ENCODE results near the gene ESRRG.

Gene ESRRG

DNA sequence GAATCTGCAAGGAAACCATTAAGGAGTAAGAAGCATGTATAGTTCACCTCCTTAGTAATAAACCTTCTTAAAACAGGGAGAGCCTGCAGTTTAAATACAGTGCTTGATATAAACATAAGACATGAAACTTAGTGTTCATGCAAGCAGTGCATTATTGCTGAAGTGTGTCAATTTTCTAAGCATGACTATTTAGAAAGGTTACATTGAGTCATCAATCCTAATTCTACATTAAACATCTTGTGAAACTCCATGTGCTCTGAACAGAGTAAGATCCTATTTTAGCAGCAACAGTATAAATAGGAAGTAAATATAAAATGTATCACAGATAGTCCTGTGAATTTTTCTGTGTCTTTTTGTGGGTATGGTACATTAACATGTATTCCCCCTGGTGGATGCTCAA lies 135.5 kb downstream of the ESRRG start:
- no peak overlapping the region for H3K4me2 ChIP-seq
- TF ChIP-seq Cebpa-rat (IDR thresholded peaks at IDR 0.05): no peak
- no peak overlapping the region for H3K4me3 ChIP-seq
- no peaks in the 10 kb centered on the region for H3K36me3 ChIP-seq
- no peaks in the 10 kb centered on the region for H4K20me1 ChIP-seq
- H3K27me3 ChIP-seq: no peaks in the 10 kb centered on the region
- no peak overlapping the region for H3K9ac ChIP-seq
- no peaks in the 10 kb centered on the region for H3K4me1 ChIP-seq
- no peaks in the 10 kb centered on the region for H3K9me3 ChIP-seq
- H3K27ac ChIP-seq: no peak overlapping the region

DNA sequence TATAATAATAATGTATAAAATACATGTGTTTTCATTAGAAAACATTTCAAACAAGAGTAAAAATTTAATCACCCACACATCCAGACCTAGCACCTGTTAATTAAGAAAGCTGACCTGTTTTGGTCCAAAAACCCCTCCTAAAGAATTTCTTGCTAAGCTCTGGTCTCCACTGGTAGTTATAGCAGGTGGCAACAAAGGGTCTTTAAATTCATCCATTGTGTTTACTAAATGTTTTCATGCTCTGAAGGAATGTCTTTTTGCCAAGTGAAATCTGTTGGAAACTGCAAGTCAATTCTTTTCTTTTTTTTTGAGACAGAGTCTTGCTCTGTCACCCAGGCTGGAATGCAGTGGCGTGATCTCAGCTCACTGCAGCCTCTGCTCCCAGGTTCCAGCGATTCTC lies 141.1 kb downstream of the ESRRG start:
- H3K36me3 ChIP-seq: no peaks in the 10 kb centered on the region
- no peak overlapping the region for H3K27ac ChIP-seq
- no peak overlapping the region for H3K4me3 ChIP-seq
- no peaks in the 10 kb centered on the region for H3K27me3 ChIP-seq
- no peak for TF ChIP-seq Cebpa-rat (IDR thresholded peaks at IDR 0.05)
- H3K4me2 ChIP-seq: no peak overlapping the region
- no peak overlapping the region for H3K9ac ChIP-seq
- H4K20me1 ChIP-seq: no peaks in the 10 kb centered on the region
- H3K4me1 ChIP-seq: no peaks in the 10 kb centered on the region
- no peaks in the 10 kb centered on the region for H3K9me3 ChIP-seq

DNA sequence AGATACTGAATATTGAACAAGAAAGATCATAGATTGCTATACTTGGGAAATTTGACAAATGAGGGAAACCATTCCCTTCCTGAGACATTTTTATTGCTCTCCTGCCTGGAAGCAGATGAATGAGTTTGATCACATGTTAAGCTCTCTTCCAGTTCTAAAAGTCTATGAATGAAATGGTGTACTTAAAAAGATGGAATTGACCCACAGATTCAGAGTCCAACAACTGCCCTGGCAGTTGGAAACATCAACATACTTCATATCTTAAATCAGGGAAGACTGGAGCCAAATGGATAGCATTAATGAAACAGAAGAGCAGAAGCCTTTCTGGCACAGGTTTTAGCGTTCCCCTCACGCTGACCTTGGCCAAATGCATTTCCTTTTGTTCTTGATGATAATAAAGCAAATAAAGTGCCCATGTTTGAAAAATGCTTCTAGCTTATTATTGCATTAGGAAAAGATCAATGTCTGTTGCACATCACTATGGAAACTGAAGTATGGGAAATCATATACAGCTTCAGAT lies 142.6 kb downstream of the ESRRG start:
- no peaks in the 10 kb centered on the region for H3K9me3 ChIP-seq
- H3K4me3 ChIP-seq: no peak overlapping the region
- H3K9ac ChIP-seq: no peak overlapping the region
- no peaks in the 10 kb centered on the region for H3K4me1 ChIP-seq
- no peak for TF ChIP-seq Cebpa-rat (IDR thresholded peaks at IDR 0.05)
- H4K20me1 ChIP-seq: no peaks in the 10 kb centered on the region
- no peak overlapping the region for H3K4me2 ChIP-seq
- H3K36me3 ChIP-seq: no peaks in the 10 kb centered on the region
- H3K27me3 ChIP-seq: no peaks in the 10 kb centered on the region
- no peak overlapping the region for H3K27ac ChIP-seq

DNA sequence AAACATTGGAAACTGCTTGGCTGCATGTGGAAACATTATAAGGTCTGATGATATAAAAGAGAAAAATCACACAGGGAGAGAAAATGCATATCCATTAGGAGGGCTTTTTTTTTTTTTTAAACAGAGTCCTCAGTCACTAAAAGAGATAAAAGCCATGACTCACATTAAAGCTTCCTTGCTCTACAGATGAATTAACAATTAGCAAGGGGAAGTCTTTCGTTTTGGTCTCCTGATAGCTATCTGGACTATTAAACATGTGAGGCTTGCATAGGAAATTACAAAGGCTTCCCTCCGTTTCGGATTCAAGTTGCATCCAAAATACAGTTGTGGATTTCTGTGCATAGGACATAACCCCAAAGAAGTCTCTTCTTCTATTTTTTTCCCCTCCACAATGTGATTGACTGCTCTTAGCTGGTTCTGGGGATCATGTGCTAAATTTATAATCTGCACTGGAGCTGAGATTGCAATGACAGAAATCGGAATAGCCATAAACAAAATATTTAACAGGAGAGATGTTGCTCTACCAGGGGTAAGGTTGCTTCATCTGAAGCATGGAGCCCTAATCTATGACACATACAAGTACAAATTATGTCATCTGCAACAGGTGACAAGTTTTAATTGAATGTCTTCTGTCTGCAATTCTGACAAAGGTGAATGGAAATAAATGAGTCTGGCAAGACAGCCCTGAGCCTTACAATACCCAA lies 146.8 kb downstream of the ESRRG start:
- Histone ChIP-seq H3K9ac (no peak overlapping the region), H3K4me2 (no peak overlapping the region), H3K9me3 (no peaks in the 10 kb centered on the region), H4K20me1 (no peaks in the 10 kb centered on the region), H3K4me3 (no peak overlapping the region), H3K4me1 (no peaks in the 10 kb centered on the region), H3K36me3 (no peaks in the 10 kb centered on the region), H3K27ac (no peak overlapping the region), H3K27me3 (no peaks in the 10 kb centered on the region)
- no peak for TF ChIP-seq Cebpa-rat (IDR thresholded peaks at IDR 0.05)

DNA sequence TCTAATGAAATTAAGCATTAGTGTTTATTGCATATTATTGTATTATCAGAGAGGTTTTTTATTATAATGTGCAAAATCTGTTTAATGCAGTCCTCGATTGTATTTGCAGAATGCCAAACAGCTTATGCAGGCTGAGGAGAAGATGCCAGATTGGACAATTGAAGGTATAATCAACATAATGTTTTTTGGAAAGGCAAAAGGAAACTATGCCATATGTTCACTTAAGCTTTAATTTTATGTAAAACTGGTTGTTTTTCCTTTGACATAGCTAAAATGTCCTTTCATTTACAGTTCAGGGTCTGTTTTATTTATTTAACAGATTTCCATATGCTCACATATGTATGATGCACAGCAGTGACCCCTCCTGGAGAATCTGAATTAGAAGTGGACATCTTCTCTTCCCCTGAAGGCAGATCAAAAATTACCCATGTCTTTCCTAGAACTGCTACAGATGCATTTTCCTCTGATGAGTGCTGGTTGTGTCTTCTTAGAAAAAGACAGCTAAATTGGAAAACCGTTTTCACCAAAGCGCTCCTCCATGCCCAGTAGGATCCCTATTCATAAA lies 156.5 kb downstream of the ESRRG start:
- no peak for TF ChIP-seq Cebpa-rat (IDR thresholded peaks at IDR 0.05)
- Histone ChIP-seq H3K4me1 (no peaks in the 10 kb centered on the region), H3K9me3 (no peaks in the 10 kb centered on the region), H3K4me3 (no peak overlapping the region), H4K20me1 (no peaks in the 10 kb centered on the region), H3K4me2 (no peak overlapping the region), H3K27ac (no peak overlapping the region), H3K36me3 (no peaks in the 10 kb centered on the region), H3K9ac (no peak overlapping the region), H3K27me3 (no peaks in the 10 kb centered on the region)

DNA sequence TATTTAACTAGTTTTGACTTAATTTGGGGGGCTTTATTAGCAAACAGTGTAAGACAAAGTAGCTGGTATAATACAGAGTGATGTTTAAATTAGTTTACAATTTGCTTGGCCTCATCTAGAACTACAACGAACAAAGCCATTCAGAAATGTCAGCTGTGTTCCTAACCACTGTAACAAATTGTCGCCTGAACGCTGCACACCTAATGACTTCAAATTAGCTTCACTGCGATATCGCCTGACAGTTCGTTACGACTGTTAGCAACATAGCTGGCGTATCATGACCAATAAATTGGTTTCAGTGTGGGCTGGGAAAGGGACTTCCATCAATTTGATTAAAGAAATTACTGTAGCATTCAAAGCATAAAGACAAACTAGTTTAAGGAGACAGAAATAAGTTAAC lies 160.1 kb downstream of the ESRRG start:
- no peak overlapping the region for H3K9ac ChIP-seq

DNA sequence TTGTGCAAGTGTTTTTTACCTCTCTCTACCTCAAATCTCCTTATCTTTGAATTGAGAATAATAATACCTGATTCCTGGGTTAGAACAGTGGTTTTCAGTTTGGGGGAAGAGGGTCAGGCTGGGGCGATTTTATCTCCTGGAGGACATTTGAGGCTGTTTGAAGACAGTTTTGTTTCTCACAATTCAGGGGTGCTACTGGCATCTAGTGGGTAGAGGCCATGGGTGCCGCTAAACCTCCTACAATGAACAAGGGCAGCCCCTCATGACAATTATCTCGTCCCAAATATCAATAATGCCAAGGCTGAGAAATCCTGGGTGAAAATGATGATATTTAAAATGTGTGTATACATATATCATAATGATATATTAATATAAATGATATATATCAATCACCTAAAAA lies 160.8 kb downstream of the ESRRG start:
- Histone ChIP-seq H4K20me1 (no peaks in the 10 kb centered on the region), H3K9ac (no peak overlapping the region), H3K4me2 (no peak overlapping the region), H3K27me3 (no peaks in the 10 kb centered on the region), H3K4me1 (no peaks in the 10 kb centered on the region), H3K4me3 (no peak overlapping the region), H3K36me3 (no peaks in the 10 kb centered on the region), H3K9me3 (no peaks in the 10 kb centered on the region), H3K27ac (no peak overlapping the region)
- no peak for TF ChIP-seq Cebpa-rat (IDR thresholded peaks at IDR 0.05)

More for the DNA sequence above, 160.1 kb downstream of the ESRRG start:
- H3K27ac ChIP-seq: no peak overlapping the region
- no peak overlapping the region for H3K4me3 ChIP-seq
- H3K9me3 ChIP-seq: no peaks in the 10 kb centered on the region
- TF ChIP-seq Cebpa-rat (IDR thresholded peaks at IDR 0.05): no peak
- H4K20me1 ChIP-seq: no peaks in the 10 kb centered on the region
- H3K36me3 ChIP-seq: no peaks in the 10 kb centered on the region
- no peaks in the 10 kb centered on the region for H3K4me1 ChIP-seq
- no peak overlapping the region for H3K4me2 ChIP-seq
- H3K27me3 ChIP-seq: no peaks in the 10 kb centered on the region

DNA sequence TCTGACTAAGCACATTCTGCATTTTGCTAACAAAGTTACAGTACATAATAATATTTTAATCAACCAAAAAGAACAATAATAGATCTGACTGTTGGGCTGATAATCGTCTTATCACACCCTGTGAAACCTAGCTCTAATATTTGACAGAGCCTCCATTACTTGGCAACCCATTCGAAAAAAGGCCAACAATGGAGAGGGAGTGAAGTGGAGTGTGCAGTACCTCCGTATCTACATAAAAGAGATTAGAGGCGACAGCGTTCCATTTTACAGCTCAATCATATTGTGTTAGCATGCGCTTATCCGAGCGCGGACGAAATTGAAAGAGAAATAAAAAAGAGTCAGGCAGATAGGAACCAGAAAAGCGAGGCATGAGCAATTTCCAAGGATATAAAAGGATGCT lies 162.7 kb downstream of the ESRRG start:
- Histone ChIP-seq H3K4me1 (no peaks in the 10 kb centered on the region), H3K27ac (no peak overlapping the region), H4K20me1 (no peaks in the 10 kb centered on the region), H3K4me2 (no peak overlapping the region), H3K27me3 (no peaks in the 10 kb centered on the region), H3K9ac (no peak overlapping the region), H3K36me3 (no peaks in the 10 kb centered on the region), H3K4me3 (no peak overlapping the region), H3K9me3 (no peaks in the 10 kb centered on the region)
- TF ChIP-seq Cebpa-rat (IDR thresholded peaks at IDR 0.05): no peak

DNA sequence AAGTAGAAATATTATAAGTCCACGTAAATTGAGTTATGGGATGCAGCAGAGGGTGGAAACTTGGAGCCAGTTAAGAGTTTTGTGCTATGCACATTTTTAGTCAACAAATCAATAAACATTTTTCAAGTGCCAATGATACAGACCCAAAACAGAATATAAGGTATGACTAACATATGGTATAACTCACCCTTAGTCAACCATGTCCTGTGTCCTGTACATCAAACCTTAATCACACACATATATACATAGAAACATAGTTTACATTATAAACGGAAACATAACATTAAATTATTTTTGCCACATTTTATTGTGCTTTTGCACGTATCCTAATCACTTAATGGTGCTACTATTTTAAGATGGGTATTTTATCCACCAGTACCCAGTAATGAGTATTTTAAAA lies 163.9 kb downstream of the ESRRG start:
- Histone ChIP-seq H4K20me1 (no peaks in the 10 kb centered on the region), H3K36me3 (no peaks in the 10 kb centered on the region), H3K9me3 (no peaks in the 10 kb centered on the region), H3K27me3 (no peaks in the 10 kb centered on the region), H3K4me2 (no peak overlapping the region), H3K4me3 (no peak overlapping the region), H3K4me1 (no peaks in the 10 kb centered on the region), H3K9ac (no peak overlapping the region), H3K27ac (no peak overlapping the region)
- TF ChIP-seq Cebpa-rat (IDR thresholded peaks at IDR 0.05): no peak

DNA sequence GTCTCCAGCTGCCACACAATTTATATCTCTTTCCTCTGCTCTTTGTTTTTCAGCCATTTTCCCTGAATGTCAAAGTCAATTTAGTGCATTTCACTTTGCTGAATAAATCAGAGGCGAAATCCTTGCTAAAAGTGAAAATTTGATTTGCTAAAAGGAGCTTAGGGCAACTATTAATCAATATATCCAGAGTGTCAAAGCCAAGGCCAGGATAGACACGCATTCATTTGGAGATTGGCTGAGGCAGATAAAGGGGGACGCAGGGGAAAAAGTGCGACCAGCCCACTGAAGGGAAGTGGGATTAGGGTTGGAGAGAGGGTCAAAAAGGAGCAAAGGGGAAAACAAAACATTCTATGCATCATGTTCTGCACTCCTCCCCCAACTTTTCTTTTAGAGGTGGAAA lies 167.6 kb downstream of the ESRRG start:
- Histone ChIP-seq H3K4me2 (no peak overlapping the region), H3K4me3 (no peak overlapping the region), H3K27me3 (no peaks in the 10 kb centered on the region), H3K9ac (no peak overlapping the region), H4K20me1 (no peaks in the 10 kb centered on the region), H3K36me3 (no peaks in the 10 kb centered on the region), H3K9me3 (no peaks in the 10 kb centered on the region), H3K4me1 (no peaks in the 10 kb centered on the region), H3K27ac (no peak overlapping the region)
- no peak for TF ChIP-seq Cebpa-rat (IDR thresholded peaks at IDR 0.05)

All from BLaER1 (cell line).